Psoas muscle (tissue), 8 donors: ENCODE measurements around the gene MT1F. TPM values are rescaled to one million over a fixed set of nuclear protein-coding genes. Genes with fewer than 3 reads are reported as not detected.

ENCODE experiments used
- ATAC-seq, 4 donors: fragments of 200-7000 bp; cut with Tn5 transposase; one replicate each; pipeline ENCODE4 v1.9.1; 2020; ENCODE audit warnings: moderate library complexity in 3 of 4, mild to moderate bottlenecking in 2 of 4
- DNase-seq, 2 donors: peaks; one replicate each; pipeline ENCODE4 v3.0.0-alpha.2; 2020
- H3K27ac ChIP-seq: fragments of 200-600 bp; one replicate; pipeline ENCODE4 v1.8.0; 2022
- H3K27me3 ChIP-seq, 3 donors: fragments of 200-600 bp in 1 of 3; one replicate each; pipeline versions ENCODE4 v1.6.1 to v1.8.0; 2013 to 2022; ENCODE audit warnings: low read length in 2 of 3, mild to moderate bottlenecking in 2 of 3, moderate library complexity in 1 of 3; ENCODE audit not compliant: insufficient read depth in 3 of 3
- H3K36me3 ChIP-seq, 2 donors: fragments of 200-600 bp in 1 of 2; one replicate each; pipeline versions ENCODE4 v1.6.1 to v1.8.0; 2013 to 2022; ENCODE audit warnings: low read depth in 1 of 2, mild to moderate bottlenecking in 1 of 2, moderate library complexity in 1 of 2; ENCODE audit not compliant: insufficient read depth in 1 of 2
- H3K4me1 ChIP-seq: fragments of 200-600 bp; one replicate; pipeline ENCODE4 v1.8.0; 2022
- H3K4me3 ChIP-seq: fragments of 200-600 bp; one replicate; pipeline ENCODE4 v1.8.0; 2022; ENCODE audit warnings: mild to moderate bottlenecking
- H3K9me3 ChIP-seq: fragments of 200-600 bp; one replicate; pipeline ENCODE4 v1.8.0; 2022
- WGBS, 3 donors: extraction: QIAGEN DNeasy Blood & Tissue Kit; methylation state at CpG; one replicate each; pipeline versions ENCODE4 v1.1.6 to v1.1.7; 2013; 5-methylcytosine and 5-hydroxymethylcytosine counted together
- intact Hi-C, 2 donors: fragments of 100-400 bp; cut with DNase I; formaldehyde crosslinking; loops; one replicate each; pipeline versions ENCODE4 v1.11.0 to v1.14.2; 2022
- long read RNA-seq, 2 donors: library from polyadenylated mRNA; unstranded; transcript quantifications; one replicate each; pipeline ENCODE4 v2.0.0, GENCODE V29; 2021
- polyA plus RNA-seq, 3 donors: library from polyadenylated mRNA; stranded (reverse); fragments of 200-250 nt; gene quantifications; one replicate each; pipeline ENCODE4 v1.2.3, GENCODE V29; 2013
- total RNA-seq, 4 donors: library from RNA; stranded (reverse); fragmentation: NEBNext Ultra II Directional in 2 of 4; extraction: Animal tissue kit (Norgen Biotek cat#: 25700) in 2 of 4; gene quantifications; one replicate each; pipeline versions ENCODE4 v1.2.1 to v1.2.4, GENCODE V29; 2021 to 2023
- TF ChIP-seq, protein P1 (sequence below): fragments of 200-600 bp; IDR thresholded peaks from one replicate; pipeline ENCODE4 v1.8.0; 2022; ENCODE audit warnings: antibody characterized with exemption
- donor health status: healthy with polysubstance abuse.
- donor health status: DM: no; HTN: no; CAD: no; lungs with moderate emphysema.
- donor health status: Bipolar disorder and iron deficiency.
- donor health status: healthy.
- donor health status: DM: yes; HTN: yes; CAD: no.
- donor health status: DM: no; HTN: no; CAD: no.
- donor health status: DM: no; HTN: no; CAD: no.
- donor health status: DM: yes; HTN: yes; CAD: no.

Gene MT1F
- 1 to 10 TPM in 2 of 4 donors, under 1 TPM in 1, not detected in 1; 0.73 to 1.3 (median 1.2) TPM for total RNA-seq
- polyA plus RNA-seq = 1 to 10 TPM; 1.1 to 3.2 (median 1.5) TPM
- long read RNA-seq, donor 1 = 0 reads
- long read RNA-seq, donor 2, partial matches to known transcripts = 0 of 2 reads
- long read RNA-seq, donor 2, other reads (novel, unspliced or antisense) = 0 of 2 reads

DNA sequence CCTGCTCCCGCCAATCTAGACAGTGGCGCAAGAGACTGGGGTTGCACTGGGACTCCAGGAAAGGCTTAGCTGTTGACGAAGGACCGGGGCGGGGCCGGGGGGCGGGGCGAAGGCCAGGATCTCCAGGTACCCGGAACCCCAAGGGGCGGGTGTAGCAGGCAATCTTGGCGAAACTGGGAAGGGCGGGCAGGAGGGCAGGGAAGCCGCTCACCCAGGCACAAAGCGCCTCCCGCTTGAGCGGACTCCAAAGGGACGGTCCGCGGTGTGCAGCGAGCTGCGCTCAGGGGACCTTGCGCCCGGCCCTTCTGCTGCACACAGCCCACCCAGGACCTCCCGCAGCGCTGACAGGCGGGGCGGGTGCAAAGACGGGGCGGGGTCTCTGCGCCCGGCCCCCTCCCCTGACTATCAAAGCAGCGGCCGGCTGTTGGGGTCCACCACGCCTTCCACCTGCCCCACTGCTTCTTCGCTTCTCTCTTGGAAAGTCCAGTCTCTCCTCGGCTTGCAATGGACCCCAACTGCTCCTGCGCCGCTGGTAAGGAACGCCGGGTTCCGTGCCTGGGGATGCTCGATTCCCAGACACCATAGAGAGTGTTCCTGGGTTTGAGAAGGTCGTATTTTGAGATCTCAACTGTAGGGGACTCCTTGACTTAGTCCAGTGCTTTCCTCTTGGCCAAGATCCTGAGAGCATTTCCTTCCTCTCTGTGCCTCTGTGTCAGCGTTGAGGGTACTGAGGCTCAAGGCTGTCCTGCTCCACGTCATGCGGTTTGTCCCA is at the start of gene MT1F:
Gene MT1F (plus strand): TSS at position 405 of the 772 bp plus-strand sequence. CDS start 100 bp downstream, at position 505.
- intact Hi-C loops = no loop called here
- DNase-seq = peak; percentile 79
- WGBS, 3 donors = 2 to 6% (median 3%) methylated on average over 41 to 46 of the region's 46 CpGs
- TF ChIP-seq, protein P1, sequence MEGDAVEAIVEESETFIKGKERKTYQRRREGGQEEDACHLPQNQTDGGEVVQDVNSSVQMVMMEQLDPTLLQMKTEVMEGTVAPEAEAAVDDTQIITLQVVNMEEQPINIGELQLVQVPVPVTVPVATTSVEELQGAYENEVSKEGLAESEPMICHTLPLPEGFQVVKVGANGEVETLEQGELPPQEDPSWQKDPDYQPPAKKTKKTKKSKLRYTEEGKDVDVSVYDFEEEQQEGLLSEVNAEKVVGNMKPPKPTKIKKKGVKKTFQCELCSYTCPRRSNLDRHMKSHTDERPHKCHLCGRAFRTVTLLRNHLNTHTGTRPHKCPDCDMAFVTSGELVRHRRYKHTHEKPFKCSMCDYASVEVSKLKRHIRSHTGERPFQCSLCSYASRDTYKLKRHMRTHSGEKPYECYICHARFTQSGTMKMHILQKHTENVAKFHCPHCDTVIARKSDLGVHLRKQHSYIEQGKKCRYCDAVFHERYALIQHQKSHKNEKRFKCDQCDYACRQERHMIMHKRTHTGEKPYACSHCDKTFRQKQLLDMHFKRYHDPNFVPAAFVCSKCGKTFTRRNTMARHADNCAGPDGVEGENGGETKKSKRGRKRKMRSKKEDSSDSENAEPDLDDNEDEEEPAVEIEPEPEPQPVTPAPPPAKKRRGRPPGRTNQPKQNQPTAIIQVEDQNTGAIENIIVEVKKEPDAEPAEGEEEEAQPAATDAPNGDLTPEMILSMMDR = no peak
- no peaks in the 10 kb centered on the region for H3K4me1 ChIP-seq
- no peaks in the 10 kb centered on the region for H3K9me3 ChIP-seq
- H3K27ac ChIP-seq = no peak within 1 kb of the TSS
- H3K27me3 ChIP-seq = peaks cover 0 to 13% (median under 1%) of the 10 kb centered on the region in 3 donors
- no peaks in the 10 kb centered on the region for H3K36me3 ChIP-seq
- ATAC-seq = peak; percentile 76 to 91 (median 86)
- H3K4me3 ChIP-seq = peak within 1 kb of the TSS; percentile 68

DNA sequence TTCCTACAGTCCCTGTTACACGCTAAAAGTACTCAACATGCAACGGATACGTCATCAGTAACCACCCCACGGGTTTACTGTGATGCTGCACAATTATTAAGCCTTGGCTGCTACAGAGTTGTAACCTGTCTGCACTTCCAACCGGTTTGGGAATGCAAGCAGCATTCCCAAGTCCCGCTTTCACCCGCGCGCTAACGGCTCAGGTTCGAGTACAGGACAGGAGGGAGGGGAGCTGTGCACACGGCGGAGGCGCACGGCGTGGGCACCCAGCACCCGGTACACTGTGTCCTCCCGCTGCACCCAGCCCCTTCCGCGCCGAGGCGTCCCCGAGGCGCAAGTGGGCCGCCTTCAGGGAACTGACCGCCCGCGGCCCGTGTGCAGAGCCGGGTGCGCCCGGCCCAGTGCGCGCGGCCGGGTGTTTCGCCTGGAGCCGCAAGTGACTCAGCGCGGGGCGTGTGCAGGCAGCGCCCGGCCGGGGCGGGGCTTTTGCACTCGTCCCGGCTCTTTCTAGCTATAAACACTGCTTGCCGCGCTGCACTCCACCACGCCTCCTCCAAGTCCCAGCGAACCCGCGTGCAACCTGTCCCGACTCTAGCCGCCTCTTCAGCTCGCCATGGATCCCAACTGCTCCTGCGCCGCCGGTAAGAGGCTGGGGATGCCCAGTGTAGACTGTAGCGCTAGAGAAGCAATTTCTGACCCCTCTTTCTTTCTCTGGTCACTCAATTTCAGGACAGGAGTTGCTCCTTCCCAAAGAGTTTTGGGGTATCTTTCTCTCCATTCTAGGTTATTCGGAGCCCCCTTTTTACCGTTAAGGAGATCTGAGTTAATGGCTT is 49.5 kb upstream of the MT1F start, which contains the start of gene MT2A:
Gene MT2A (plus strand): TSS at position 542 of the 833 bp plus-strand sequence. CDS start 72 bp downstream, at position 614.
- H3K9me3 ChIP-seq = no peaks in the 10 kb centered on the region
- intact Hi-C loops = loop anchor here in 1 of 2 donors (2.0 kb wide), 1 partner anchor 75 kb away; the partner anchor contains the start of gene MT1X
- peak within 1 kb of the TSS; percentile 89 for H3K4me3 ChIP-seq
- H3K27me3 ChIP-seq = no peaks in the 10 kb centered on the region
- TF ChIP-seq, protein P1 = no peak
- ATAC-seq = peak; percentile 48 to 66 (median 58)
- peak; percentile 97 for DNase-seq
- WGBS, 3 donors = 3 to 5% (median 3%) methylated on average over 55 to 62 of the region's 62 CpGs
- H3K36me3 ChIP-seq = no peaks in the 10 kb centered on the region
- H3K4me1 ChIP-seq = peaks cover 65% of the 10 kb centered on the region
- peak within 1 kb of the TSS; percentile 99 for H3K27ac ChIP-seq

DNA sequence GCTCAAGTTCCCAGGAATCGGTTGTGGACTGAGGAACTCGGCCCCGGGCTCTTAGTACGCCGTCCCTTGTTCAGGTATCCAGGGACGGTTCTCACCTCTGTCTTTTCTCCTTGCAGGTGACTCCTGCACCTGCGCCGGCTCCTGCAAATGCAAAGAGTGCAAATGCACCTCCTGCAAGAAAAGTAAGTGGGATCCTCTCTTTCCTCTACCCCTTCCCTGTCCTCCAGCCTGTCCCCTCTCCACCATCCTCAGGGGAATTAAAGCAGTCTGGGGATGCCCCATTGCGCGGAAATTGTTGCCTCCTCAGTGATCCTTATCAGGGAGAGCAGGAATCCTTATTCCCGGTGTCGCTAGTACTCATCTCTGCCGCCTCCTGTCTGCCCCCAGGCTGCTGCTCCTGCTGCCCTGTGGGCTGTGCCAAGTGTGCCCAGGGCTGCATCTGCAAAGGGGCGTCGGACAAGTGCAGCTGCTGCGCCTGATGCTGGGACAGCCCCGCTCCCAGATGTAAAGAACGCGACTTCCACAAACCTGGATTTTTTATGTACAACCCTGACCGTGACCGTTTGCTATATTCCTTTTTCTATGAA is 48.8 kb upstream of the MT1F start:
- Histone ChIP-seq H3K4me1 (peaks cover 62% of the 10 kb centered on the region), H3K4me3 (peak overlapping the region; percentile 89), H3K9me3 (no peaks in the 10 kb centered on the region), H3K27me3 (no peaks in the 10 kb centered on the region), H3K27ac (peak overlapping the region; percentile 99), H3K36me3 (no peaks in the 10 kb centered on the region)
- ATAC-seq = no peak
- intact Hi-C loops = loop anchor here in 1 of 2 donors (2.0 kb wide), 1 partner anchor 74 kb away; the partner anchor contains the start of gene MT1X
- TF ChIP-seq, protein P1 = no peak
- DNase-seq = peak; percentile 34 to 64
- WGBS, 3 donors = 1 to 2% (median 1%) methylated on average over 21 of the region's 21 CpGs

DNA sequence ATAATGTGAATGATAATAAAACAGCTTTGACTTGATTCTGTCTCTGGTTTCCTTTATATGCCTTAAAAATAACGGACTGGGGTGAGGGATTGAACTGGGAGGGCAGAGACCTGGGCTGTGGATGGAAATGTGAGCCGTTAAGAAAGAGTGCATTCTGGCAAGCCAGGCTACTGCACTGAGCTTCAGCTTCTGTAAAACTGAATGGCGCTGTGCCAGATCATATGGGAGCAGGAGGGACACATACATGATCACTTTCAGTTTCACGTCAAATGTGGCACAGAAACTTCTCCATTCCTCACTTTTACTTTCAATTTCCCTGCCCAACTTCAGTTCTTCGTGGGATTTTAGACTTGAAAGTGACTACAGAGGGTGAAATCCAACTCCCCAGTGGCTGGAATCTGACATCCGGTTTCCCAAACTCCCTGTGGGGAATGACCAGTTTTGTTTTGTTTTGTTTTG is 48.3 kb upstream of the MT1F start:
- intact Hi-C loops = loop anchor here in 1 of 2 donors (2.0 kb wide), 1 partner anchor 73 kb away; the partner anchor contains the start of gene MT1X
- peak; percentile 57 to 69 for DNase-seq
- Histone ChIP-seq H3K9me3 (no peaks in the 10 kb centered on the region), H3K4me3 (peak overlapping the region; percentile 89), H3K4me1 (peaks cover 60% of the 10 kb centered on the region), H3K36me3 (no peaks in the 10 kb centered on the region), H3K27me3 (no peaks in the 10 kb centered on the region), H3K27ac (peak overlapping the region; percentile 99)
- 0 to 1% (median 0%) methylated on average over 6 of the region's 6 CpGs for WGBS, 3 donors
- TF ChIP-seq, protein P1 = no peak
- peak in 1 of 4 donors; percentile 8 for ATAC-seq
